Inferior parietal cortex (tissue), 1 donor: ENCODE measurements around the gene RXRA.

Experiments
- DNase-seq: peaks from one replicate; pipeline ENCODE4 v3.0.0-alpha.2; 2016; ENCODE audit errors: extremely low spot score

Gene RXRA

GRCh38 chr9:134353539-134353938, 27.3 kb downstream of the RXRA start:
- DNase-seq, result no peak

- no peak for DNase-seq
These were observed 28.9 kb downstream of the RXRA start for GRCh38 chr9:134355158-134355557.

- no peak for DNase-seq
These were observed 29.5 kb downstream of the RXRA start for GRCh38 chr9:134355561-134356279.

GRCh38 chr9:134356496-134357470, 30.5 kb downstream of the RXRA start:
- no peak for DNase-seq

GRCh38 chr9:134357631-134358025, 31.4 kb downstream of the RXRA start:
- DNase-seq, result no peak

- DNase-seq, result no peak
These were observed 31.9 kb downstream of the RXRA start for GRCh38 chr9:134358026-134358661.

GRCh38 chr9:134358662-134359319, 32.5 kb downstream of the RXRA start:
- no peak for DNase-seq

GRCh38 chr9:134359493-134360179, 33.4 kb downstream of the RXRA start:
- DNase-seq, result no peak

GRCh38 chr9:134360180-134360759, 34.0 kb downstream of the RXRA start:
- DNase-seq, result no peak

GRCh38 chr9:134360897-134361296, 34.6 kb downstream of the RXRA start:
- DNase-seq, result no peak

GRCh38 chr9:134361426-134361825, 35.2 kb downstream of the RXRA start:
- DNase-seq, result no peak

GRCh38 chr9:134361843-134362414, 35.7 kb downstream of the RXRA start:
- no peak for DNase-seq

GRCh38 chr9:134363450-134363849, 37.2 kb downstream of the RXRA start:
- no peak for DNase-seq

- no peak for DNase-seq
These were observed 38.3 kb downstream of the RXRA start for GRCh38 chr9:134364391-134365114.

- DNase-seq, result no peak
These were observed 38.9 kb downstream of the RXRA start for GRCh38 chr9:134365115-134365596.

GRCh38 chr9:134365791-134366222, 39.6 kb downstream of the RXRA start:
- DNase-seq, result no peak

- peak; percentile 72 for DNase-seq
These were observed 40.2 kb downstream of the RXRA start for GRCh38 chr9:134366223-134367031.

- DNase-seq, result no peak
These were observed 40.8 kb downstream of the RXRA start for GRCh38 chr9:134367061-134367460.
